ENCODE results near the gene ABAT. TPM values are rescaled to one million over a fixed set of nuclear protein-coding genes. Genes with fewer than 3 reads are reported as not detected.

Gene ABAT
- total and polyA plus RNA-seq, 2 of the 8 experiments (the other 6 are each of a cell fraction or from before 2014, with no cell fraction given) = 6.4 to 8.4 TPM

Small RNA genes lying within 50 kb of the gene (small RNA-seq; reads per million reads assigned to genes)
- gene AC007224.1 (ENCODE audit: insufficient read depth) (not detected), gene RN7SL743P (ENCODE audit: insufficient read depth) (not detected), gene RNU7-63P (ENCODE audit: insufficient read depth) (not detected)

Other genes starting within 250 kb of the ABAT start
- 1.6 TPM in 2 replicates for gene TMEM114, start 84.1 kb upstream of the ABAT start, total RNA-seq (2021; fragmentation: NEBNext Ultra II Directional; extraction: Animal tissue kit (Norgen Biotek cat#: 25700))
- 2.9 and 5.4 TPM in 2 replicates for gene TMEM114, start 84.1 kb upstream of the ABAT start, polyA plus RNA-seq (2011; rRNA removed)
- gene METTL22, start 52.9 kb upstream of the ABAT start, total RNA-seq (2021; fragmentation: NEBNext Ultra II Directional; extraction: Animal tissue kit (Norgen Biotek cat#: 25700)) = 56.0 and 56.7 TPM in 2 replicates
- gene METTL22, start 52.9 kb upstream of the ABAT start, polyA plus RNA-seq (2011; rRNA removed) = 85.2 and 129 TPM in 2 replicates
- 13.1 and 14.3 TPM in 2 replicates for gene TMEM186, start 123.0 kb downstream of the ABAT start, total RNA-seq (2021; fragmentation: NEBNext Ultra II Directional; extraction: Animal tissue kit (Norgen Biotek cat#: 25700))
- 10.5 and 13.1 TPM in 2 replicates for gene TMEM186, start 123.0 kb downstream of the ABAT start, polyA plus RNA-seq (2011; rRNA removed)
- 47.0 and 49.4 TPM in 2 replicates for gene PMM2, start 123.2 kb downstream of the ABAT start, total RNA-seq (2021; fragmentation: NEBNext Ultra II Directional; extraction: Animal tissue kit (Norgen Biotek cat#: 25700))
- gene PMM2, start 123.2 kb downstream of the ABAT start, polyA plus RNA-seq (2011; rRNA removed) = 26.2 and 40.0 TPM in 2 replicates
- gene CARHSP1, start 194.4 kb downstream of the ABAT start, total RNA-seq (2021; fragmentation: NEBNext Ultra II Directional; extraction: Animal tissue kit (Norgen Biotek cat#: 25700)) = 300 and 326 TPM in 2 replicates
- 292 and 364 TPM in 2 replicates for gene CARHSP1, start 194.4 kb downstream of the ABAT start, polyA plus RNA-seq (2011; rRNA removed)
- gene LITAFD, start 207.7 kb downstream of the ABAT start, total RNA-seq (2021; fragmentation: NEBNext Ultra II Directional; extraction: Animal tissue kit (Norgen Biotek cat#: 25700)) = not detected in 2 replicates
- not detected in 2 replicates for gene LITAFD, start 207.7 kb downstream of the ABAT start, polyA plus RNA-seq (2011; rRNA removed)